Cardiac fibroblast (primary cell): ENCODE results near the gene HTATSF1.

Experiments
- DNase-seq, 2 donors: peaks; one replicate each; pipeline versions ENCODE4 v3.0.0 to v3.0.0-alpha.2; 2010; ENCODE audit warnings: low read depth in 2 of 2
- H3K4me3 ChIP-seq, 2 donors: replicated peaks in 1 of 2; 1 replicate in 1 of 2; 2 replicates in 1 of 2; pipeline ENCODE4 v1.5.1; 2011; ENCODE audit warnings: low read depth in 2 of 2, low read length in 2 of 2, mild to moderate bottlenecking in 2 of 2, moderate library complexity in 1 of 2
- CTCF ChIP-seq: IDR thresholded peaks from one replicate; pipeline ENCODE4 v1.5.1; 2011; ENCODE audit warnings: low read depth, mild to moderate bottlenecking, low read length, inconsistent platforms

The HTATSF1 gene

GRCh38 chrX:136493011-136493410 lies 4.4 kb upstream of the HTATSF1 start:
- TF ChIP-seq CTCF, result no peak
- no peak for DNase-seq
- H3K4me3 ChIP-seq, result no peak overlapping the region

GRCh38 chrX:136495043-136495442 lies 2.3 kb upstream of the HTATSF1 start:
- no peak overlapping the region for H3K4me3 ChIP-seq
- DNase-seq, result no peak
- no peak for TF ChIP-seq CTCF

- no peak for TF ChIP-seq CTCF
- DNase-seq, result no peak
- peak overlapping the region; percentile 51 to 73 for H3K4me3 ChIP-seq
Measured at GRCh38 chrX:136496186-136496763, 1.1 kb upstream of the HTATSF1 start.

GRCh38 chrX:136496764-136497555 lies 432 bp upstream of the HTATSF1 start:
- H3K4me3 ChIP-seq, result peak overlapping the region; percentile 70 to 73
- DNase-seq, result peak; percentile 89
- no peak for TF ChIP-seq CTCF

GRCh38 chrX:136519069-136519468 lies 21.7 kb downstream of the HTATSF1 start:
- no peak for TF ChIP-seq CTCF
- H3K4me3 ChIP-seq, result no peak overlapping the region
- no peak for DNase-seq

- H3K4me3 ChIP-seq, result no peak overlapping the region
- no peak for DNase-seq
- TF ChIP-seq CTCF, result no peak
Measured at GRCh38 chrX:136523770-136524169, 26.4 kb downstream of the HTATSF1 start.
